ENCODE data around the gene PTMA.
A peak's percentile ranks its signal among the peaks of the same experiment; 100 is the strongest.

The PTMA gene

GRCh38 chr2:231676243-231676642 lies 32.1 kb upstream of the PTMA start:
- no peak for DNase-seq (ENCODE audit: low read depth in 2 of 2)

DNA sequence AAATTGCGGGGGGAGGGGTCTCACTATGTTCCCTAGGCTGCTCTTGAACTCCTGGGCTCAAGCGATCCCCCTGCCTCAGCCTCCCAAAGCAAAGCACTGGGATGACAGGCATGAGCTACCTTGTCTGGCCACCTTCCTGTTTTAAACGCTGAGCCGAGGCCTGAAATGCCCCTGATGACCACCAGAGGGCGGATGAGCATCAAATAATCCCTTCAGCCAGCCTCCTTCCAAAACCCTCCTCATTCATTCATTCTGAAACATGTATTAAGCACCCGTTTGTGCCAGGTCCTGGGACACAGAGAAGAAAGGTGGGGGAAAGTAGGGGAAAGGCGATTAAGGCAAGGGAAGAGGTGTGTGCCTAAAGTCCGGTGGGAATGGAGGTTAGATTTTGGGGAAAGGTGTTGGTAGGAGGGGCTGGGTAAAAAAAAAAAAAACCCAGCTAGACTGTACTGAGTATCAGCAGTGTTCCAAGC lies 30.7 kb upstream of the PTMA start:
- peak; percentile 70 to 74 for DNase-seq (ENCODE audit: low read depth in 2 of 2)

DNA sequence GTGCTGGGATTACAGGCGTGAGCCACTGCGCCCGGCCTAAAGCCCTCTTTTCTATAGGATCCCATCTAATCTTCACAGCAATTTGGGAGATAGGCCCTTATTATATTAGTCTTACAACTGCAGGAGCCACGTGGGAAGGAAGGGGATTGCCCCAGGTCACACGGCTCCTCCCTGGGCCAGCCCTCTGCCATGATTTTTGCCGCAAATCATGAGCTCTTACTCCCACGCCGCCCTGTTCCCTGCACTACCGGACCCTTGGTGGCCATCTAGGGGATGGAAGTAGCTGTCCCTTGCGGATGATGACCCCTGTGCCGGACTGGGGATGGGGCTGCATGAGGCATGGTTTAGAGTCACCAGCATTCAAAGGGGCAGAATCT lies 28.4 kb upstream of the PTMA start:
- no peak for DNase-seq (ENCODE audit: low read depth in 2 of 2)

GRCh38 chr2:231680285-231680991 lies 27.9 kb upstream of the PTMA start:
- DNase-seq (ENCODE audit: low read depth in 2 of 2): no peak

DNA sequence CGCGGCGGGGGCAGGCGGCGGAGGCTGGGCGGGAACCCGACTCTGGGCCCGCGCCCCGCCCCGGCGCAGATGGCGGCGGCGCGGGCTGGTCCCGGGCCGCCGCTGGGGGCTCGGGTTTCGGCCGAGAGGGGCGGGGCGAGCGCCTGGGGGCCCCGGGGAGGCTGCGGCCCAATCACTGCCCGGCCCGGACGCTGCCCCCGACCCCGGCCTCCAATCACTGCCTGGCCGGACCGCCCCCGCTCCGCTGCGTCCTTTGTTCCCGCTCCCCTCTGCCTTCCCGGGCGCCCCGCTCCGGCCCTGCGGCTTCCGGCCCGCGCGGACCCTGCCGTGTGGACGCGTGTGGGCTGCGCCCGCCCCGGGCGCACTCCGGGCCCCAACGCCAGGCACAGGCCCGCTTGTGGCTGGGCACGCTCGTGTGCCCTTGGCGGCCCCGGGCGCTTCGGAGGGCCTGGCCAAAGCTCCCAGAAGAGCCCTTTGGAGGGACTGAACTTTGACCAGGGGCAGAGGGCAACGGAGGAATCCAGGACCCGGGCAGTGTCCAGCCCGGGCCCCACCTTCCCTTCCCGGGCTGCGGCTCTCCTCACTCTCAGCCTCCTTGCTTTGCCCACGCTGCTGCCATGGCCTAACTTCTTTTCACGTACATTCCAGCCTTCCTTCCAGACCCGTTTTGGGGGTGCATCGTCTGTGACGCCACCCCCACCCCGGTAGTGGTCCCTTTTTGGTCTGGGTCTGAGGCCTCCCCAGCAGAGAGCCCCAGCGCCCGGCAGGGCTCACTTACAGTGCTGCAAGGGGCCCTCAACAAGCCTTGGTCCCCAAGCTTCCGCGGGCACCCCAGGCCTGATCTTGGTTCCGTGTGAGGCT lies 27.1 kb upstream of the PTMA start:
- no peak for DNase-seq (ENCODE audit: low read depth in 2 of 2)

DNA sequence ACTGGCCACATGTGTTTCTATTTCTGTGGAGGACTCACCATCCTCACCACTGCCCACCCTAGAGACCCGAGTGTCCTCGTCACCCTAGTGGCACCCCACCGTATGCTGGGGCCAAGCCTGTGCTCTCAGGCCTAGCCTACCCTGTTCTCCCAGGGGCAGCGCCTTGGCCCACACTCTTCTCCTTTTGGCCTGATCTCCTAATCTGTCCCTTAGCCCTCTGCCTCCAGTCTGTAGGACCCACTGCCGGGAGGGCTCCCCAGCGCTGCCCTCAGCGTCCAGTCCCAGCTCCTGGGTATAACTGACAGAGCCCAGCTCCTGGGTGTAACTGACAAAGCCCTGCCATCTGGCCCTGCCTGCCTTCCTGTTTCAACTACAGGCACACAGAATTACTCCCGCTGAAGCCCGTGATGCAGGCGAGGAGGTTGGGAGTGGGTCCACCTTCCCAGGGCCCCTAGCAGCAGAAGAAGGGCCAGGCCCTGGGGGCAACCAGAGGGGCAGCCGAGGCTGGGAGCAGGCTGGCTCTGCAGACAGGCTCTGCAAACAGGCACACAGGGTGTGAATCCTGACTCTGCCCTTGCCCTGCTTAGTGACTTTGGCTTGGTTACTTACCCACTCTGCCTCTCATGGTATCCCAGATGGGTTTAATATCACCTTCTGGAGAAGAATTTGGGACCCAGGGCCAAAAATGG lies 25.6 kb upstream of the PTMA start:
- no peak for DNase-seq (ENCODE audit: low read depth in 2 of 2)

DNA sequence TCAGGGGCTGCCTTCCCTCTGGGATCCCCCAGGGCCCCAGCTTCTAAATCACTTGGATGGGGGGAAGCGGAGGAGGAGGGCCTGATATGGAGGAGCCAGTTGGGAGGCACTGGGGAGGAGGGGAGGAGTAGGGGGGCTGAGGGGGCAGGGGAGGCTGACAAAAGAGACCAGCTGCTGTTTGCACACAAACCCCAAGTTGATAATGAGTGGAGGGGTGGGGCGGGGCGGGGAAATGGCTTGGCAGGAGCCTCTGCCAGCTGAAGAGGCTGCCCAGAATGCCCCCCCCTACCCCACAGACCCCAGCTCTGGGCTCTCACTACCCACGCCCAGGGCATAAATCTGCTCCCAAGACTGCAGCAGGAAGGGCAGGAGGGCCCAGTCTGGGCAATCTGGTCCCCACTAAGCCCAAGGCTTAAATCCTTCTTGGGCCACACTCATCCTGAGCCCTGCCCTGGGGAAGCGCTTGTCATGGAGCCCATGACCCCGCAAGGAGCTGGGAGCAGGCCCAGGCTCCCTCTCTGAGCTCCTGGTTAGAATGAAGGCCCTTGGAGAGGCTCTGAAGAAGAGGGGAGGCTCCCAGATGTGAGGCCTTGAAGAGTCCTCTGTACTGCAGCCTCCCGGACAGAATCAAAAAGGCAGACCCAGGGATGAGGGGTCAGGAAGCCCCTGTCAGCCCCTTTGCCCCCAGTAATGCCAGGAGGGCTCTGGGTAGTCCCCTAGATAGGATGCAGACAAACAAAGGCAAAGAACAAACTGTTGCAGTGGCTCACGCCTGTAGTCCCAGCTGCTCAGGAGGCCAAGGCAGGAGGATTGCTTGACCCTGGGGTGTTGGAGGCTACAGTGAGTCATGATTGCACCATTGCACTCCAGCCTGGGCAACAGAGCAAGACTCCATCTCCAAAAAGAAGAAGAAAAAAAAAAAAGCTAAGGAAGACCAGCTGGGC lies 24.8 kb upstream of the PTMA start:
- no peak for DNase-seq (ENCODE audit: low read depth in 2 of 2)

- no peak for DNase-seq (ENCODE audit: low read depth in 2 of 2)
Observed at GRCh38 chr2:231684314-231685223, 23.8 kb upstream of the PTMA start.

GRCh38 chr2:231685349-231686191 lies 22.8 kb upstream of the PTMA start:
- DNase-seq (ENCODE audit: low read depth in 2 of 2): no peak

DNA sequence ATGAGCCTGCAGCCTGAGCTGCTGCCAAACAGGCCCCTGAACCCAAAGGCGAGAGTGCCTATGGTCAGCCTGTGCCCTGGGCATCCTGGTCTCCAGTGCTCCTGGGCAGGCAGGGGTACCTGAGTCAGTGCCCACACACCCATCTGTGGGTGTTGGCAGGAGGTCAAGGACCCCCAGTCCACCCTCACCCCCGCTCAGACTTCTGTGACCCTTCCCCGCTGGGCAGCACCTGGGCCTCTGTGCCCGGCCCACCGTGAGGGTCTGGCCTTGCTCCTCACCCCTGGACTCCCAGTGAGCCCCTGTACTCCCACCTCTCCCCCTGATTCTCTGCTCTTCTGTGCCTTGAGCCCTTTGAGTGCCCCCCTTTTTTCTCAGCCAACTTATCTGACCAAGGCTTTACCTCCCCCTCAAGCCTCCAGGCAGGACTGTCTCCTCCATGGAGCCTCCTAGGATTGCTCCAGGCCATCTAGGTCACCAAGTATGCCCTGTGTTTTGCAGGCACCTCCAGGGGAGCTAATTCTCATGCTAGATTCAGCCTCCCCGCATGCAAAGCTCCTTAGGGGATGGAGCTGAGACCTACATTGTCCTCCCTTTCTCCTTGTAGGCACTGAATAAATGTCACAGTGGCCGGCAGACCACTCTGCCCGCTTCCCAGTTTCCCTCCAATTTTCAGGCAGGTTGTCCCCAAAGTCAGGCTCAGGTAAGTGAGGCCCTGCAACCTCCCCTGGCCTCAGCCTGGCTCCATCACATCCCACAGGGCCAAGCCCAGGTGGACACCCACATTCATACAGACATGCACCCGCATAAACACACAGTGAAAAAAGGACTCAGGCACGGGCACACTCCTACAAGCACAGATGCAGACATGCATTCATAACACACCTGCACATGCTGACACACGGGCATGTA lies 21.9 kb upstream of the PTMA start:
- DNase-seq (ENCODE audit: low read depth in 2 of 2): no peak

GRCh38 chr2:231687133-231687852 lies 21.0 kb upstream of the PTMA start:
- DNase-seq (ENCODE audit: low read depth in 2 of 2): peak; percentile 46 to 50

GRCh38 chr2:231687961-231688360 lies 20.4 kb upstream of the PTMA start:
- no peak for DNase-seq (ENCODE audit: low read depth in 2 of 2)

GRCh38 chr2:231688719-231689118 lies 19.6 kb upstream of the PTMA start:
- no peak for DNase-seq (ENCODE audit: low read depth in 2 of 2)

DNA sequence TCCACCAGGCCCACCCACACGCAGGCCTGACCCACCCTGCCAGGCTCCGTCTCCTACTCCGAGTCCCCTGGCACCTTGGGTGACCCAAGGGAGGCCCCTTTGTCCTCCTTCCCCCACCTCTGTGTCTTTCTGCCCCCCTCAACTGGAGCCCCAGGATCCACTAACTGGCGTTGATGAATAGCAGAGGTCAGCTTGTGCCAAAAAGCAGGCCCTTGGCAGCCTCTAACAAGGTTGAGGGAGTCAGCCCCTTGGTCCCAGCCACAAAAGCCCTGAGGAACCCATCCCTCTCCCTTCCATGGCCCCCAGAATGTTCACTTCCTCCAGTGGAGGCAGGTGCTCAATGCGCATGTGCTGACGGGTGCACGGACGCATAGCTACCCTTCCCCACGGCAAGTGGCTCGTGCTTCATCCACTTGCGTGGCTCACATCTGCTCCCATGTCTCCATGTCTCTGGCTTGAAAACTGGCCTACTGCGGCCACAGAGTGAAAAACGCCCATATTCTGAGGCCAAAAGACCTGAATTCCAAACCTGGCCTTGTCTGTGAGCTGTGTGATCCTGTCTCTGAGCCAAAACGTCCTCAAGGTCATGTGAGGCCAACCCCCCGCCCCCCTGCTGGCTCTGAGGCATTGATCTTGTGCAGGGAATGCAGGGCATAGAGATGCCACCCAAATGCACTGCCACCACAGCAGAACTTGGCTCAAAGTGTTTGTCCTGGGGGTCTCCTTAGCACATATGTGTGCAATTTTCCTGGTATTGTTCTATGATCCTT lies 19.0 kb upstream of the PTMA start:
- no peak for DNase-seq (ENCODE audit: low read depth in 2 of 2)

- no peak for DNase-seq (ENCODE audit: low read depth in 2 of 2)
Observed at GRCh38 chr2:231691251-231691772, 17.0 kb upstream of the PTMA start.

GRCh38 chr2:231692847-231693246 lies 15.5 kb upstream of the PTMA start:
- no peak for DNase-seq (ENCODE audit: low read depth in 2 of 2)

DNA sequence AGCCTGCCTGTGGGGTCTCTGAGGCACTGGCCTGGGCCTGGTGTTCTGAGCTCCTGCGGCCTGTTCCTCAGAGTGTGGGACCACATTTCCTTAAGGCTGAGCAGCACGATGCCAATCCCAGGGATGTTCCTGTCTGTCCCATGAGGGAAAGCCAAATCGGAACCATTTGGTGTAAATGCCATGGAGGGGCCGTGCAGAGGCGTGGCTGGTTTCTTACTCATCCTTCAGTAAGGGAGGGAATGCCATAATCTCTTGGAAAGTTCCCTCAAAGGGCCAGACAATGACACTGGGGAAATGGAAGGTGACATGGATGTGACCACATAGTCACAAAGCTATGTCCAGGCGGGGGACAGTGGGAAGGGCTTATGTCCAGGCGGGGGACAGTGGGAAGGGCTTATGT lies 14.4 kb upstream of the PTMA start:
- DNase-seq (ENCODE audit: low read depth in 2 of 2): no peak

Data from activated CD8-positive, alpha-beta memory T cell treated with anti-CD3 and anti-CD28 coated beads for 4 hours (primary cell).